Skeletal muscle satellite cell (primary cell): Measurements from ENCODE around the gene WDR20.

Experiments used
- H3K27me3 ChIP-seq: 2 replicates; pipeline ENCODE4 v1.7.0; 2013; ENCODE audit warnings: low read length; ENCODE audit not compliant: control insufficient read depth, insufficient read depth
- H3K36me3 ChIP-seq: 2 replicates; pipeline ENCODE4 v1.7.0; 2013; ENCODE audit warnings: mild to moderate bottlenecking, control low read depth, low read length; ENCODE audit not compliant: insufficient read depth
- H3K4me1 ChIP-seq: 2 replicates; pipeline ENCODE4 v1.7.0; 2013; ENCODE audit warnings: low read length; ENCODE audit not compliant: control insufficient read depth, insufficient read depth
- H3K4me2 ChIP-seq: 2 replicates; pipeline ENCODE4 v1.7.0; 2013; ENCODE audit warnings: mild to moderate bottlenecking, low read length
- H3K4me3 ChIP-seq: 2 replicates; pipeline ENCODE4 v1.7.0; 2013; ENCODE audit warnings: low read length
- H3K9ac ChIP-seq: 2 replicates; pipeline ENCODE4 v1.7.0; 2013; ENCODE audit warnings: mild to moderate bottlenecking, low read depth, low read length, moderate library complexity
- H3K9me3 ChIP-seq: replicated peaks from 2 replicates; pipeline ENCODE4 v1.7.0; 2013; ENCODE audit warnings: mild to moderate bottlenecking, control low read depth, low read length

Gene WDR20

GRCh38 chr14:102213984-102214658 lies 74.4 kb downstream of the WDR20 start:
- Histone ChIP-seq H3K9ac (peak overlapping the region; percentile 51), H3K4me2 (no peak overlapping the region), H3K36me3 (peaks cover 18% of the 10 kb centered on the region), H3K4me1 (peaks cover 33% of the 10 kb centered on the region), H3K4me3 (no peak overlapping the region), H3K9me3 (no peaks in the 10 kb centered on the region), H3K27me3 (no peaks in the 10 kb centered on the region)

GRCh38 chr14:102215071-102215470 lies 75.4 kb downstream of the WDR20 start:
- Histone ChIP-seq H3K9me3 (no peaks in the 10 kb centered on the region), H3K4me2 (peak overlapping the region; percentile 69), H3K27me3 (no peaks in the 10 kb centered on the region), H3K4me3 (peak overlapping the region; percentile 17), H3K36me3 (peaks cover 11% of the 10 kb centered on the region), H3K4me1 (peaks cover 33% of the 10 kb centered on the region), H3K9ac (peak overlapping the region; percentile 51)

- H3K9me3 ChIP-seq: no peaks in the 10 kb centered on the region
- no peak overlapping the region for H3K9ac ChIP-seq
- H3K36me3 ChIP-seq: peaks cover 11% of the 10 kb centered on the region
- H3K27me3 ChIP-seq: no peaks in the 10 kb centered on the region
- H3K4me1 ChIP-seq: peaks cover 33% of the 10 kb centered on the region
- H3K4me2 ChIP-seq: peak overlapping the region; percentile 69
- H3K4me3 ChIP-seq: peak overlapping the region; percentile 17
Measured at GRCh38 chr14:102215576-102216250, 76.0 kb downstream of the WDR20 start.

GRCh38 chr14:102217399-102217798 lies 77.7 kb downstream of the WDR20 start:
- H3K36me3 ChIP-seq: peaks cover 6% of the 10 kb centered on the region
- no peak overlapping the region for H3K4me2 ChIP-seq
- H3K4me1 ChIP-seq: peaks cover 42% of the 10 kb centered on the region

GRCh38 chr14:102217987-102218421 lies 78.3 kb downstream of the WDR20 start:
- Histone ChIP-seq H3K27me3 (no peaks in the 10 kb centered on the region), H3K9me3 (no peaks in the 10 kb centered on the region), H3K4me3 (no peak overlapping the region), H3K9ac (no peak overlapping the region), H3K4me2 (no peak overlapping the region), H3K36me3 (peaks cover 9% of the 10 kb centered on the region), H3K4me1 (peaks cover 42% of the 10 kb centered on the region)

More at GRCh38 chr14:102217399-102217798, 77.7 kb downstream of the WDR20 start:
- H3K9me3 ChIP-seq: no peaks in the 10 kb centered on the region
- H3K27me3 ChIP-seq: no peaks in the 10 kb centered on the region
- H3K9ac ChIP-seq: no peak overlapping the region
- H3K4me3 ChIP-seq: no peak overlapping the region

GRCh38 chr14:102218688-102219087 lies 79.0 kb downstream of the WDR20 start:
- H3K9me3 ChIP-seq: no peaks in the 10 kb centered on the region
- H3K4me3 ChIP-seq: no peak overlapping the region
- peaks cover 11% of the 10 kb centered on the region for H3K36me3 ChIP-seq
- no peaks in the 10 kb centered on the region for H3K27me3 ChIP-seq
- peaks cover 42% of the 10 kb centered on the region for H3K4me1 ChIP-seq
- no peak overlapping the region for H3K4me2 ChIP-seq
- H3K9ac ChIP-seq: no peak overlapping the region

- Histone ChIP-seq H3K9ac (no peak overlapping the region), H3K4me3 (no peak overlapping the region), H3K4me1 (peaks cover 41% of the 10 kb centered on the region), H3K9me3 (no peaks in the 10 kb centered on the region), H3K4me2 (no peak overlapping the region), H3K36me3 (peaks cover 13% of the 10 kb centered on the region), H3K27me3 (no peaks in the 10 kb centered on the region)
Measured at GRCh38 chr14:102219316-102219715, 79.6 kb downstream of the WDR20 start.

GRCh38 chr14:102220031-102220430 lies 80.3 kb downstream of the WDR20 start:
- Histone ChIP-seq H3K36me3 (peaks cover 16% of the 10 kb centered on the region), H3K9me3 (no peaks in the 10 kb centered on the region), H3K4me1 (peaks cover 34% of the 10 kb centered on the region), H3K4me2 (no peak overlapping the region), H3K4me3 (no peak overlapping the region), H3K9ac (no peak overlapping the region), H3K27me3 (no peaks in the 10 kb centered on the region)

- Histone ChIP-seq H3K36me3 (peaks cover 16% of the 10 kb centered on the region), H3K4me1 (peaks cover 24% of the 10 kb centered on the region), H3K9ac (no peak overlapping the region), H3K4me3 (no peak overlapping the region), H3K9me3 (no peaks in the 10 kb centered on the region), H3K27me3 (no peaks in the 10 kb centered on the region), H3K4me2 (no peak overlapping the region)
Measured at GRCh38 chr14:102221026-102221425, 81.3 kb downstream of the WDR20 start.

- Histone ChIP-seq H3K4me3 (no peak overlapping the region), H3K27me3 (no peaks in the 10 kb centered on the region), H3K36me3 (peaks cover 16% of the 10 kb centered on the region), H3K9me3 (no peaks in the 10 kb centered on the region), H3K9ac (no peak overlapping the region), H3K4me1 (peaks cover 20% of the 10 kb centered on the region), H3K4me2 (no peak overlapping the region)
Measured at GRCh38 chr14:102222009-102222575, 82.4 kb downstream of the WDR20 start.

- Histone ChIP-seq H3K27me3 (no peaks in the 10 kb centered on the region), H3K9me3 (no peaks in the 10 kb centered on the region), H3K4me3 (no peak overlapping the region), H3K4me1 (peaks cover 20% of the 10 kb centered on the region), H3K9ac (no peak overlapping the region), H3K36me3 (peaks cover 12% of the 10 kb centered on the region), H3K4me2 (no peak overlapping the region)
Measured at GRCh38 chr14:102222751-102223150, 83.1 kb downstream of the WDR20 start.
